ENCODE results near the gene AKT1S1. TPM values are rescaled to one million over a fixed set of nuclear protein-coding genes. Genes with fewer than 3 reads are reported as not detected.

AKT1S1 gene
- total RNA-seq, 1 donor from 2014 or later, result 2.3 TPM

- Histone ChIP-seq H3K27me3 (no peaks in the 10 kb centered on the region), H3K9ac (no peak overlapping the region), H3F3A (ENCODE audit: low read depth) (peaks cover 21% of the 10 kb centered on the region), H3K4me2 (no peak overlapping the region), H3K27ac (no peak overlapping the region), H3K36me3 (no peaks in the 10 kb centered on the region), H2AFZ (replicated peaks) (no peak overlapping the region), H3K4me1 (no peaks in the 10 kb centered on the region), H4K20me1 (ENCODE audit: low read depth) (no peaks in the 10 kb centered on the region), H3K9me3 (ENCODE audit: low read depth) (no peaks in the 10 kb centered on the region), H3K4me3 (no peak overlapping the region), H3K79me2 (ENCODE audit: low read depth) (peaks cover 12% of the 10 kb centered on the region)
- TF ChIP-seq EZH2 (IDR thresholded peaks at IDR 0.05) (no peak), EZH2phosphoT487 (IDR thresholded peaks at IDR 0.05) (no peak)
- TF ChIP-seq, protein P1, sequence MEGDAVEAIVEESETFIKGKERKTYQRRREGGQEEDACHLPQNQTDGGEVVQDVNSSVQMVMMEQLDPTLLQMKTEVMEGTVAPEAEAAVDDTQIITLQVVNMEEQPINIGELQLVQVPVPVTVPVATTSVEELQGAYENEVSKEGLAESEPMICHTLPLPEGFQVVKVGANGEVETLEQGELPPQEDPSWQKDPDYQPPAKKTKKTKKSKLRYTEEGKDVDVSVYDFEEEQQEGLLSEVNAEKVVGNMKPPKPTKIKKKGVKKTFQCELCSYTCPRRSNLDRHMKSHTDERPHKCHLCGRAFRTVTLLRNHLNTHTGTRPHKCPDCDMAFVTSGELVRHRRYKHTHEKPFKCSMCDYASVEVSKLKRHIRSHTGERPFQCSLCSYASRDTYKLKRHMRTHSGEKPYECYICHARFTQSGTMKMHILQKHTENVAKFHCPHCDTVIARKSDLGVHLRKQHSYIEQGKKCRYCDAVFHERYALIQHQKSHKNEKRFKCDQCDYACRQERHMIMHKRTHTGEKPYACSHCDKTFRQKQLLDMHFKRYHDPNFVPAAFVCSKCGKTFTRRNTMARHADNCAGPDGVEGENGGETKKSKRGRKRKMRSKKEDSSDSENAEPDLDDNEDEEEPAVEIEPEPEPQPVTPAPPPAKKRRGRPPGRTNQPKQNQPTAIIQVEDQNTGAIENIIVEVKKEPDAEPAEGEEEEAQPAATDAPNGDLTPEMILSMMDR (IDR thresholded peaks at IDR 0.05), result no peak
- peaks cover 9% of the 10 kb centered on the region for H3K9me3 Mint-ChIP-seq
- peaks cover 6% of the 10 kb centered on the region for H3K27me3 Mint-ChIP-seq (ENCODE audit: insufficient read depth, low read depth)
- no peak overlapping the region for H3K4me3 Mint-ChIP-seq
- H3K36me3 Mint-ChIP-seq, result peaks cover 31% of the 10 kb centered on the region
- peaks cover 2% of the 10 kb centered on the region for H3K4me1 Mint-ChIP-seq
- DNase-seq (ENCODE audit: low spot score), result no peak
- H3K27ac Mint-ChIP-seq, result no peak overlapping the region
Observed at GRCh38 chr19:49844138-49845095, 32.7 kb downstream of the AKT1S1 start.

DNA sequence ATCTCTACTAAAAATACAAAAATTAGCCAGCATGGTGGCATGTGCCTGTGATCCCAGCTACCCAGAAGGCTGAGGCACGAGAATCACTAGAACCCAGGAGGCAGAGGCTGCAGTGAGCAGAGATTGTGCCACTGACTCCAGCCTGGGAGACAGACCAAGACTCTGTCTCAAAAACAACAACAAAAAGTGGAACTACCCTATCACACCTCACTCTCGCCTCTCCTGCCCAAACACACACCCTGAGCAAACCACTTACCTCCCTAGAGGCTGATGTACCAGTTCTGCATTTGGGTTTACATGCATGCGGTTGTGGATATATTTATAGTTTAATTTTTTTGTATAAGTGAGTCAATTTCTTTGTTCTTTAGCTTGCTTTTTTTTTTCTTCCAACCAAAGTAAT lies 33.9 kb downstream of the AKT1S1 start:
- H2AFZ ChIP-seq (replicated peaks), result no peak overlapping the region
- no peak overlapping the region for H3K4me3 Mint-ChIP-seq
- TF ChIP-seq EZH2 (IDR thresholded peaks at IDR 0.05) (no peak), EZH2phosphoT487 (IDR thresholded peaks at IDR 0.05) (no peak)
- TF ChIP-seq, protein P1 (IDR thresholded peaks at IDR 0.05), result no peak
- no peaks in the 10 kb centered on the region for H3K9me3 ChIP-seq (ENCODE audit: low read depth)
- H3K4me1 Mint-ChIP-seq, result peaks cover 2% of the 10 kb centered on the region
- H3K36me3 ChIP-seq, result no peaks in the 10 kb centered on the region
- peaks cover 1% of the 10 kb centered on the region for H3K9me3 Mint-ChIP-seq
- peaks cover under 1% of the 10 kb centered on the region for H3K79me2 ChIP-seq (ENCODE audit: low read depth)
- no peak overlapping the region for H3K4me2 ChIP-seq
- H3K27ac ChIP-seq, result no peak overlapping the region
- peaks cover 32% of the 10 kb centered on the region for H3K36me3 Mint-ChIP-seq
- no peaks in the 10 kb centered on the region for H3K27me3 Mint-ChIP-seq (ENCODE audit: insufficient read depth, low read depth)
- no peak overlapping the region for H3K4me3 ChIP-seq
- H3K27ac Mint-ChIP-seq, result no peak overlapping the region
- H3K27me3 ChIP-seq, result no peaks in the 10 kb centered on the region
- no peaks in the 10 kb centered on the region for H3K4me1 ChIP-seq
- peaks cover 21% of the 10 kb centered on the region for H3F3A ChIP-seq (ENCODE audit: low read depth)
- H3K9ac ChIP-seq, result no peak overlapping the region
- DNase-seq (ENCODE audit: low spot score), result no peak
- H4K20me1 ChIP-seq (ENCODE audit: low read depth), result no peaks in the 10 kb centered on the region

GRCh38 chr19:49840736-49841249 lies 36.4 kb downstream of the AKT1S1 start:
- Histone ChIP-seq H3K4me3 (no peak overlapping the region), H4K20me1 (ENCODE audit: low read depth) (no peaks in the 10 kb centered on the region), H3K9ac (no peak overlapping the region), H3K27me3 (no peaks in the 10 kb centered on the region), H3K79me2 (ENCODE audit: low read depth) (no peaks in the 10 kb centered on the region), H3K4me2 (no peak overlapping the region), H3K9me3 (ENCODE audit: low read depth) (no peaks in the 10 kb centered on the region), H3F3A (ENCODE audit: low read depth) (peaks cover 10% of the 10 kb centered on the region), H3K36me3 (no peaks in the 10 kb centered on the region), H3K27ac (no peak overlapping the region), H3K4me1 (no peaks in the 10 kb centered on the region), H2AFZ (replicated peaks) (no peak overlapping the region)
- H3K9me3 Mint-ChIP-seq, result no peaks in the 10 kb centered on the region
- no peaks in the 10 kb centered on the region for H3K27me3 Mint-ChIP-seq (ENCODE audit: insufficient read depth, low read depth)
- peaks cover 35% of the 10 kb centered on the region for H3K36me3 Mint-ChIP-seq
- TF ChIP-seq, protein P1 (IDR thresholded peaks at IDR 0.05), result no peak
- no peak for TF ChIP-seq EZH2 (IDR thresholded peaks at IDR 0.05)
- TF ChIP-seq EZH2phosphoT487 (IDR thresholded peaks at IDR 0.05), result no peak
- peaks cover 2% of the 10 kb centered on the region for H3K4me1 Mint-ChIP-seq
- no peak overlapping the region for H3K4me3 Mint-ChIP-seq
- no peak for DNase-seq (ENCODE audit: low spot score)
- H3K27ac Mint-ChIP-seq, result peak overlapping the region; percentile 44

Data from neural progenitor cell (in vitro differentiated cells).